ENCODE data around the gene ELL2.
"Not testable (repeated sequence)": the region's sequence is repeated elsewhere in the genome, so short reads cannot be mapped to it uniquely, and the experiment has no call there.

Gene ELL2

DNA sequence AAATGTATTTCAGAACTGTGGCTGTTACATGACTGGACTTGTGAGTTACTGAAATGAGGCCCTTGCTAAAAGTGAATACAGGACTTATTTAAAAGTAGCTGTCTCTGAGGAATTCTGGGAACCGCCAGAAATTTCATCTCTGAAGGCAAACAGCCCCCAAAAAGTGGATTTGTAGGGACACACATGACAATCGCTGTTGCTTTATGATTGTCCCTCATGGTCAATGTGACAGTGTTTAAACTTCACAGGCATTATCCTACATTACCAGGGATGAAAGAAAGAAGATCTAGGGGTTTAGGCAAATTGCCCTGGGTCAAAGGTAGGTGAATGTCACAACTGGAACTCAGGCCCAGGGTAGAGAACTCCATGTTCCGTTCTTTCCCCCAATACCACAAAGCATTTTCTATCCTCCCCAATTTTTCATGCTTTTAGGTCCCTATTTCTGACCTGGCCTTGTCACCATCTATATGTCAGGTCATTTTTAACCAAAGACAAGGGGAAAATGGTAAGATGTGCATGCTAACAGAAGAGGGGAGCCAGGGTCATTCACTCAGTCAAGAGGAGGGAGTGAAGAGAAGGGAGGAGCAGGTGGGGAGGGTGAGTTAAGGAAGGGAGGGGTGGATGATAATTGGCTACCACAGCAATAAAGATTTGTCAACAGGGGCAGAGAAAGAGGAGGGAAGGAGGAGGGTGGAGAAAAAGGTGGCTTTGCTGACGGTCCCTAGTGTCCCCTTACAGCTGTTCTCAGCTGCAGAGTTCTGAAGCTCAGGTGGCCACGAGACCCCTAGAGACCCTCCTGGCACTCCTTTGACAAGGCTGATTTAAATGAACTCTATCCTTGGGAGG, 81.3 kb downstream of the ELL2 start:
- no peak for DNase-seq (ENCODE audit: low read depth)

DNA sequence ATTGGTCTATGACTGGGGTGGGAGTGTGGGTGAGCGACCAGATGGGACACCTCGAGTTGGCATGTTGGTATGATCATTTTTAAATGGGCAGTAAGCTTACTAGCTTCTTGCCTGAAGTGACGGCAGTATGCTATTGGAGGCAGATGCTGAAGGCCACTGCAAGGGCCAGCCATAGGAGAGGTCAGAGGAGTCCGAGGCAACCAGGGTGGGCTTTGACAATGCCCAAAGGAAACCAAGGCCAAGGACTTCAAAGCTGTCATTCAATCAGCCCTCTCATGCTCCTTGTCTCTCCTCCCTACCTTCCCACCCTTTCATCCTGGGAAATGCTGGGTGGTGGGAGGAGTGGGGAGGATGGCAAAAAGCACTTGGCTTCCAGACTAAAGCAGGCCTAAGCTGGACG, 82.0 kb downstream of the ELL2 start:
- no peak for DNase-seq (ENCODE audit: low read depth)

DNA sequence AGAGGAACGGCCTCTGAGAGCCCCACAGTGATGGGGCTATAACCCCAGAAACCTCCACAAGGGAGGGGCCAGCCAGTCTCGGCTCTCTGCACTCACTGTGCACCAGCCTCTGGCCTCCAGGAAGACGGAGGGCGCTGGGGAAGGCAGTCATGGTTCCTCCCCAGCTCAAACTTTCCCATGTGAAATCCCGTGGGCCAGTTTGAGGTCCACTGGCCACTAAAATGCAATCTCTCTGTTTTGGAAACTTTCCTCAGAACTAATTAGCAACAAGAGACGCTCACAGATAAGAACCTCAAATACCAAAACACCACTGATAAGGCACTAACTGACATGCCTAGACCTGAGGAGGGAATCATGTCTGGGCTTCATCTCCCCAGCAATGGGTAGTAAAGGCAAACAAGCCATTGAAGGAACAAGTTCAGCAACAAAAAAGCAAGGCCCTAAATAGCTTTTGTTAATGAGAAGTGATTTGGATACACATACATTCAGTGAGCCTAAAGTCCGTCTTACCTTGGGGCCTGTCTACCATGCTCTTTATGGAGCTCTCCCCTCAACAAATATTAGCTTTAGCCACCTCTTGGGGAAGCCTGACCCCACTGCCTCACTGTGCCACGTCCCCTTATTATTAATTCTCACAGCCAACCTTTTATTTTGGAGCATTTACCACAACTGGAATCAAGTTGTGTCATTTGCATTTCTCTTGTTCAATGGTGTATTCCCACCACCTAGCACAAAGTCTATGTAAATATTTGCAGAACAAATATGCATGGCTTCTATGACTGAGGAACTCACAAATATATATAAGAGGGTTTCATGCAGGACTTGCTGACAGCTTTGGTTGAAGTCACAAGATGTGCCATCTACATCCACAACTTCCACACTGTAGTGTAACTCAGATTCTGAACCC, 83.0 kb downstream of the ELL2 start:
- DNase-seq (ENCODE audit: low read depth), result no peak

DNA sequence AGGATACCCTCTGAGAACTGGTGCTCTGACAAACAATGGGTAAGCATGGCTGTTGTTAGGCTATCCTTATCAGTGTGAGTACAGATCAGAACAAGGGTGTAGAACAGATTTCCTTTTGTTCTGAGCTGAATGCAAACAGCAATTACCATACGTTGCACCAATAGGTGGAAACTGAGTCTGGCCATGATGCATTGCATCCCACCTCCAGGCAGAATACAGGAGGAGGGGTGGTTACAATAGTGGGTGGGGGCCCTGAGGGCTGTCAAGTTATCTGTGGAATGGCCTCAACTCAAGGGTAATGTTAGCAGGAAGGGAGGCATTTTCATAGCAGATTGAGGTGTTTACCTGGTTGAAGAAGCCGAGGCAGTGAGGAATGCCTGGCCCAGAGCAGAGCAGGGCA, 84.9 kb downstream of the ELL2 start:
- DNase-seq (ENCODE audit: low read depth), result no peak

DNA sequence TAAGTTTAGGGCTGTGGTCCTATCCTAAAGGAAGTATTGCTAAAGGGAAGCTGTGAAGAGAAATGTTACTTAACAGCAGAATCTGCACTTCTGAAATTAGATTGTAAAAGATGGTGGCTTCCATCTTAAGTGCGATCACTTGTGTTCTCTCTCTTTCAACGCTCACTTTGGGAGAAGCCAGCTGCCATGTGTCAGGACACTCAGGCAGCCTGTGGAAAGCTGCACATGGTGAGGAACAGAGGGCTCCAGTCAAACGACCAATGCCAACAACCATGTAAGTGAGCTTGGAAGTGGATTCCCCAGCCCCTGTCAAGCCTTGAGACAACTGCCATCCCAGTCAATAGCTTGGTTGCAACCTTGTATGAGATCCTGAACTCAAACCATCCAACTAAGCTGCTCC, 87.4 kb downstream of the ELL2 start:
- DNase-seq (ENCODE audit: low read depth), result no peak

DNA sequence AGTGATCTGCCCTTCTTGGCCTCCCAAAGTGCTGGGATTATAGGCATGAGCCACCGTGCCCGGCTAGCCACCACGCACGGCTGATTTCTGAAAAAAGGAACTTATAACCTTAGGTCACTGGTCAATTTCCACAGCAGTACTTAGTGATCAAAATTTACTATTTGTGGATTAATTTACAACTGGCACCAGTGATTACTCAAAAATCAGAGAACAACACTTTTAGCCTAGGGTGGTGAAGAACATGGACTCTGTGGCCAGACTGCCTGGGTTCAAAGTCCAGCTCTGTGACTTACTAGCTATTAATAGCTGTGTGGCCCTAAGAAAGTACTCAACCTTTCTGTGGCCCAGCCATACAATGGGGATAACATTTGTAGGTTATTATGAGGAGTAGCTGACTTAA, 88.3 kb downstream of the ELL2 start:
- DNase-seq (ENCODE audit: low read depth), result no peak

DNA sequence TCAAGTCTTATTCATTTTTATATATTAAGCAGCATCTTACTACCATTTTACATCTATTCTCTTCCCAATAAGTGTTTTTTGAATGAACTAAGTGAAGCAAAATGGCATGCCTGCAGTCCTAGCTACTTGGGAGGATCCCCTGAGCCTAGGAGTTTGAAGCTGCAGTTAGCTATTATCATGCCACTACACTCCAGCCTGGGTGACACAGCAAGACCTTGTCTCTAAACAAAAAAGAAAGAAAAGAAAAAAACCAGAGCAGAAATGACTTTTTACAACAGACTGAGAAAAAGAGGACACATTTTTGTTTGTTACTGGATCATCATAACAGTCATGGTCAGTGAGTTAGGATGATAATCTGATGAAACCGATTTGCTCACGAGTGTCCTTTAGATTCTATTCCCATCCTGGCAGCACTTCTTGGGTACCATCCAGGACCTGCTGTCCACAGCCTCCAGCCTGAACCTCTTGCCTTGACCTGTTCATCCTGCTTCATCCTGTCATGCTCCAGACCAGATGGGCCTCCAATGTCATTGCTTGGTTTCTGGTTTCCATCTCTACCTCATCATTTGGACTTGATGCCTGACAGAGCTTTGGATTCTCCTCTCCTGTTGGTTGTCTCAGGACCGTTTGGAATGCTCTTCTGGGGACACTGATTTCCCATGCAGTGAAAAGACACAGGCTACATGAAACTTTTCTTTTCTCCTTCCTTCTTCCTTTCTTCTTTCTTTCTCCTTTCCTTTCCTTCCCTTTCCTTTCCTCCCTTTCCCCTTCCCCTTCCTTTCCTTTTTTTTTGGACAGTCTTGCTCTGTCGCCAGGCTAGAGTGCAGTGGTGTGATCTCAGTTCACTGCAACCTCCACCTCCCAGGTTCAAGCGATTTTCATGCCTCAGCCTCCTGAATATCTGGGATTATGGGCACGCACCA, 89.0 kb downstream of the ELL2 start:
- DNase-seq (ENCODE audit: low read depth), result no peak

DNA sequence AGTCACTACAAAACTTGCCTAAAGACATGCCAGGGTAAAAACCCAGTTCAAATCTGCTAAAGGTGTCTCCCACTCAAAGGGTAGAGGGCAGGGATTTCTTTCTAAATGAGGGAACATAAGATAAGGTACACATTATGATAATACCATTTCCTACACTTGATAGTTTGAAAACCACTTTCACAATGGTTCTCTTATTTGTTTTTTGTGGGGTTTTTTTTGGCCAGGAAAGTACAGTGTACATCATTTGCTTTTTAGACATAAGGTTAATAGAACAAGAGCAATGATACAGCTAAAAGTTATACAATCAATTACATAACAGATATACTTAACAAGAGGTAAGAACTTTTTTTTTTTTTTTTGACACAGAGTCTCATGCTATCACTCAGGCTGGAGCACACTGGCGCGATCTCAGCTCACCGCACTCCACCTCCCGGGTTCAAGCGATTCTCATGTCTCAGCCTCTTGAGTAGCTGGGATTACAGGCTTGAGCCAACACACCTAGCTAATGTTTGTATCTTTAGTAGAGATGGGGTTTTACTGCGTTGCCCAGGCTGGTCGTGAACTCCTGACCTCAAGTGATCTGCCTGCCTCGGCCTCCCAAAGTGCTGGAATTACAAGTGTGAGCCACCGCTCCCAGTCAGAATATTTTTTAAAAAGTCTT, 90.4 kb downstream of the ELL2 start:
- no peak for DNase-seq (ENCODE audit: low read depth)

DNA sequence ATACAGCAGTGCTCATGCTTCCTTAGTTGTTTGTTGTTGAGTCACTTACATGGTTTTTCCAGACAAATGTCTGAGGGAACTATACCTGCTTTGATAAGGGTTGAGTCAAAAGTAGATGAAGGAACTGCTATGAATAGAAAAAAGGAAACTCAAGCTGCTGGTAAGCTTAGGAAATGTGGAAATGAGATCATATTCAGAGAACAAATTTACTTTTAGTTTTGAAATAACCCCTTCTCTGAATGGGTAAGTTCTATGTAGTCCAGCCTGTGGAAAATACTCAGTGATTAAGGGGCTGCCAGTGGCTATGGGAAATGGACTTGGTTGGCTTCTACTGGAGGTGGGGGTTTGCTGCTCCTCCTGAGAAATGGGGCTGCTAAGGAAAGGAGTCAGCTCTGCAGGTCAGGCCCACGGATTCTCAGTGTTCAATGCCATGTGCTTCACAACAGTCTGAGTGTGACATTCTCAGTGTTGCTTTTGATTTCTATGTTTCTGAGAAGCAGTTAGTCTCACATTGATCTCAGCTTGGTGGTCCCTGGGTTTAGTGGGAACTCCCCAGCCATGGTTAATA, 91.5 kb downstream of the ELL2 start:
- no peak for DNase-seq (ENCODE audit: low read depth)

DNA sequence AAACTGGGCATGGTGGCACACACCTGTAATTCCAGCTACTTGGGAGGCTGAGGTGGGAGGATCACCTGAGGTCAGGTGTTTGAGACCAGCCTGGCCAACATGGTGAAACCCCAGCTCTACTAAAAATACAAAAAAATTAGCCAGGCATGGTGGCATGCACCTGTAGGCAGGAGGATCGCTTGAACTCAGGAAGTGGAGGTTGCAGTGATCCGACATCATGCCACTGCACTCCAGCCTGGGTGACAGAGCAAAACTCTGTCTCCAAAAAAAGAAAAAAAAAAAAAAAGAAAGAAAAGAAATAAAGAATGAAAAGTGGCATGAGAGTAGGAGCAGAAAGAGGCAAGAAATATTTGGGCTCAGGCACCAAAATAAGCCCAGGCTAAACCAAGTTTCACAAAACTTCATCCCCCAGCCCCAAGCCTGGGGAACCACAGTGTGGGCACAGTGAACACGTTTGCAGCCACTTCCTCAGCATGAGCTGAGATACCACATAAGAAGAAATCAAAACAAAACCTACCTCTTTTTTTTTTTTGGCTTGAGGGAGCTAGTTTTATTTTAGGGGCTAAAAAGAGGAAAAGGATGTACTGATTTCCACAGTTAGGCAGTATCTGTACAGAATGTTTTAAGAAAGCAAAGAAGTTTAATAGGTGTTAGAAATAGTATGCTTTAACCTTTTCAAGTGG, 92.3 kb downstream of the ELL2 start:
- DNase-seq (ENCODE audit: low read depth), result not testable (repeated sequence)

DNA sequence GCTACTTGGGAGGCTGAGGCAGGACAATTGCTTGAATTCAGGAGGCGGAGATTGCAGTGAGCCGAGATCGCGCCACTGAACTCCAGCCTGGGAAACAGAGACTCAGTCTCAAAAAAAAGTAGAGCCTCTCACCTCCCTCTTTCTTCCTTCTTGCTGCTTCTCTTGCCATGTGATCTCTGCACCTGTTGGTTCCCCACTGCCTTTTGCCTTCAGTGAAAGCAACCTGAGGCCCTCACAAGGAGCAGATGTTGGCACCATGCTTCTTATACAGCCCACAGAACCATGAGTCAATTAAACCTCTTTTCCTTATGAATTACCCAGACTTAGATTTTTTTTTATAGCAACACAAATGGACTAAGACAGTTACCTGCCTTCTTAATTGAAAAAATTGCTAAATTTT, 93.5 kb downstream of the ELL2 start:
- no peak for DNase-seq (ENCODE audit: low read depth)

DNA sequence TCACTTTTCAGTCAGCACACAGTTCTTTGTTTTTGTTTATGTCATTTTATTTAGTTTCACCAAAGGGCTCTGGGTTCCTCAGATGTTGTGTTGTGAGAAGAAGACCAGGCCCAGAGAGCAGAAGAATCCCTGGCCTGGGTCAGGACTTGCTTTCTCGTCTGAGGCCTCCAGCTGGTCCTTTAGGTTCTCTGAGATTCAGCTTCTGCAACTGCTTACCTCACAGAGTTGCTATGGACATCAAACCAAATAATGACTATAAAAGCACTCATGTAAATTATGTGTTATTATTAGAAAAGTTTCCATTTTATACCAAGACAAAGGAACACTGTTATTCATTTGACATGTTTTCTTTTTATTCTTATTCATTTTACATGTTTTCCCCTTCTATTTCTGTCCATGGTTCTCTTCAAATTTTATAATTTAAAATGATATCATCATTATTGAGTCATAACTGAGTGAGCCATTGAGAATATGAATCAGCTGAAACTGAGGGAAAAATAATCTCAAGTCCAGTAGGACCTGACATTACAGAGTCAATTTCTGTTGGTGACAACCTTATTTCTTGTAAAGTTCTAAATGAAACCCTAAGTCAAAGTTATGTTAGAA, 95.1 kb downstream of the ELL2 start:
- DNase-seq (ENCODE audit: low read depth), result no peak

DNA sequence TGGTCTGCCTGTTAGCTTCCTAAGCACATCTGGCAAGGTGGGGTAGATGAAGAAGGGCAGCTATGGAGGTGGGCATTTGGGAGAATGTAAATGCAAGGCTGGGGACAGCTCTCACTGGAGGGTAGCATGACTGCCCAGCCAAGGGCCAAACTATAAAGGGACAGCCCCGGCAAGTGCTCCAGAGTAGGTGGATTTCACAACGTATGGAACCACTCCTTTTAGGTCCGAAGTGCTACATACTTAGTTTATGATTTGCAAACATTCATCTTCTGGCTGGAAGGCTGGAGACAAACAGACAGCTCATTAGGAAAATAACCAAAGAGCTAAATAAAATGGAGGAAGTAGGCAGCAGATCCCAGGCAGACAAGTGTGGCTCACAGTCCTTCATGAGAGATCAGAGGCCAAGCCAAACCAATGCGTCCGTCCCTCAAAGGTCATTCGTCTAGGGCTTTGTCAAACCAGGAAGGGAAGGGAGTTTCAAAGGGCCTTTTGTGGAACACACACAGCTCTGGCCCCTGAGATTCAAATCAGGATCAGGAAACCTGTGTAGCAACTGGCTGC, 96.6 kb downstream of the ELL2 start:
- no peak for DNase-seq (ENCODE audit: low read depth)

DNA sequence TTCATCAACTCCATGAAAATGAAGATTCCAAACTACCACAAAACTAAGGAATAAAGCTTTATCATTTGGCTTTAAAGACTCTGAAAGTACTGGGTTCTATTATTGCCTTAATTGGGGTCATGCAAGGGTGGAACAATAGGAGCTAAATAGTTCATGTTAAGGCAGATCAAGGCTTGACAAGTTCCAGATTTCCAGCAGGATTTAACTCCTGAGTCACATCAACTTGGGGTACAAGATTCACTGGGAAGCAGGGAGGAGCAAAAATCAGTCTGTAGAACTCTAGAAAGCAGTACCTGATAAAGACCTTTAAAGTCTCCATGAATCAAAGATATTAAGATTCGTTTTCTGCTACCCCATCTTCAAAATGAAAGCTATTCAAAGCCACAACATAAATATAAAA, 97.2 kb downstream of the ELL2 start:
- no peak for DNase-seq (ENCODE audit: low read depth)

DNA sequence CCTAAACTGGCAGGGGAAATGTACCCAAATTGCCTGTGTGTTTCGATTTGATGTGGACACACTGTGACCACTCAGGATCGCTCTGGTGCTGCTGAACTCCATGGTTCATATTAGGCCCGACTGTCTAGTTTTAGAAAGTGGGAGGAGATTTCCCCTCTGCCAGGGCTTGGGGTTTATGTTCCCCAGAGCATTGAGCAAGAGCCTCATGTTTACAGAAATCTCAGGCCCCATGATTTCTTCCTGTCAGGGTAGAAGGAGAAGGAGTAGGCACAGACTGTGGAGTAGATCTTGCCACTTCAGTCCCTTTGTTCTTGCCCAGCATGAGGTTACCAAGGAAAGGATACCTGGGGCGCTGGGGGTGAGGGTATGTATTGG, 98.3 kb downstream of the ELL2 start:
- peak; percentile 75 for DNase-seq (ENCODE audit: low read depth)

DNA sequence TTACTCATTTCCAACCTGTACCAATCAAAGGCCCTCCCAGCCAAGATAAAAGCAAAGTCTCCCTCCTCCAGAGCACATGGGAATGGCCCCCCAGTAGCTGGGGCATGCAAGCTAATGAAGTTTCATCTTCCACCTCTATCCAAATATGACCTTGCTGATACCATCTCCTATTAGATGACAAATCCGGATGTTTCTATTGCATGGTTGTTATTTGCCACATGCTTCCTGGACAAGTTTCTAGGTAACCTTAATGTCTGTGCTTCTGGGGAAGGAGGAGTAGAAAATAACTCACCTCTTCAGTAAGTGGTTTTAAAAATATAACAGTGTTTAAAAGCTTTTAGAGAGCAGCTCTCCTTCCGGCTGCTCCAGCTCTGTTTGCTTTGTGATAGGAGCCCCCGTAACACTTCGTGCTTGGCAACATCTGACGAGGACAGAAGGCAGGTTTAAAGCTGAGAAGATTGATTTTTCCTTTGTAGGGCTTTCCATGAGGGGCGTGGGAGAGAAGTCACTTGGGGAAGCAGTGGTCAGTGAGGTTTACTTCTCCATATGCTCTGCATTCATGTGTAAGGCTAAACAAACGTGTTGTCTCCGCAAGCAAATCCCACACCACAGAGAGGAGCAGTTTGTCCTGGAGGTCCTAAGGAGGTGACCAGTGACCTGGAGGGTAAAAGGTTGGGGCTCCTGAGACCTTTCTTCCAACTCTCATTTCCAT, 98.8 kb downstream of the ELL2 start:
- DNase-seq (ENCODE audit: low read depth), result no peak

DNA sequence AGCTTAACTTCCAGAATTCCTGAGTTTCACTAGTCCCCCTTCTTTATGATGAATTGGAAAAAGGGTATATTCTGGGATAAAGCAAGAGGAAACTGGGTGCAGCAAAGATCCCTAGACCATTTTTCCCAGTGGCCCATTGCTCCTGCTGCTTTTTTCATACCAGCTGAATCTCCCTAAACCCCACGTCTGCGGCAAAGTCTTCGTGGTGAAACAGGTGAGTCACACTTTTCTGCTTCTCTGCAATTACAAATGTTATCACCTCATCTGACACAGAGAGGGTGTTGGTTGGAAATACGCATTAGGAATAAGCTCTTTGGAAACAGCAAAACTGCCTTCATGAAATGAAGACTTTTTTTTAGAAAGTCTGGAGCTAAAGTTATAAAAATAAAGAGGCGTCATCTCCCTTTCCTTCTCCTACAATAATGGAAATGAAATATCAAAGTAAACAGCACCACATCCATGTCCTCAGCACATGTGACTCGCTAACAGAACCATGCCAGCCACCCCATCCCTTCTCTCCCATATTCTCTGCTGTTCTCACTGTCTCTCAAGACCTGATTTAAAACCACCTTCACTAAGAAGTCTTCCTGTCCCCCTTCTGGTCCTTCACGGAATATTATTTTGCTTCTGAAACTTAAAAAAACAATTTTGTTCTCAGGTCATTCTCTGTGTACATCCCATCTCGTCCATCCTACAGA, 99.6 kb downstream of the ELL2 start:
- DNase-seq (ENCODE audit: low read depth), result no peak

DNA sequence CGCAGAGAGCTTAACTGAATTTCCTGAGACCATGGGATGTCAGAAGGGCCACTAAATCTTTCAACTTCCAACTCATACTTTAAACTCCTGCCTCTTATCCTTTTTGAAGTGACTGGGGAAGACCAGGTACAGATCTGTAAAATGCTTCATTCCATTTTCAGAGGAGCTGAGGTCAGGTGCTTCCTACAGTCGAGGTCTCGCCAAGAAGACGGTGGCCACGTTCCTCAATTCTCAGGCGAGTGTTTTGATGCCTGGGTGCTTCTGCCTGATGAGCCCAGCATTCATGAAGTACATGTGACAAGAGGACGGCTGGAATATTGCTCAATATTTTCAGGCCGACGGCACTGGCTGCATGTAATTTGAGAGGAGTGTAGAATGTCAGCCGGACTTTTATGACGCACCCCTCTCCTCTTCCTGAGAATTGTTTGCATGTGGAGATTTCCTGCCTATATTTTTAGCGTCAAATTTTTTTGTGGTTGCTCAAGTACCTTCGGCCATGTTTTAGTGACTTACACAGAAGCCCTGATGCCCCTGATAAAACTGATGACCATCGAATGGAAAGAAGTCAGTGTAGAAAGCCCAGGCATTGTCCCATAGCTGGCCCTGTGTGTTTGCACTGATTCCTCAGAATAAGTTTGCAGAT, 100.3 kb downstream of the ELL2 start:
- peak; percentile 95 for DNase-seq (ENCODE audit: low read depth)
